Neuronal stem cell (in vitro differentiated cells): ENCODE data around the gene GRM8.

ENCODE experiments used
- DNase-seq: peaks from one replicate; pipeline ENCODE4 v3.0.0-alpha.2; 2013; ENCODE audit warnings: low spot score
- H2AFZ ChIP-seq: one replicate; pipeline ENCODE4 v1.6.1; 2013; ENCODE audit warnings: mild to moderate bottlenecking, low read length, inconsistent platforms
- H2AK5ac ChIP-seq: 2 replicates; pipeline ENCODE4 v1.6.1; 2013; ENCODE audit warnings: low read depth, mild to moderate bottlenecking, inconsistent platforms, low read length, moderate library complexity, mixed read lengths
- H2BK120ac ChIP-seq: 2 replicates; pipeline ENCODE4 v1.6.1; 2013; ENCODE audit warnings: low read depth, mild to moderate bottlenecking, inconsistent platforms, low read length, moderate library complexity, mixed read lengths
- H2BK12ac ChIP-seq: one replicate; pipeline ENCODE4 v1.6.1; 2013; ENCODE audit warnings: low read length, inconsistent platforms
- H2BK15ac ChIP-seq: 2 replicates; pipeline ENCODE4 v1.6.1; 2013; ENCODE audit warnings: mild to moderate bottlenecking, low read length, inconsistent platforms, mixed read lengths
- H2BK5ac ChIP-seq: one replicate; pipeline ENCODE4 v1.6.1; 2013; ENCODE audit warnings: inconsistent platforms, mild to moderate bottlenecking, low read length, moderate library complexity
- H3K14ac ChIP-seq: one replicate; pipeline ENCODE4 v1.6.1; 2013; ENCODE audit warnings: low read length, inconsistent platforms
- H3K18ac ChIP-seq: 2 replicates; pipeline ENCODE4 v1.6.1; 2013; ENCODE audit warnings: low read length, inconsistent platforms
- H3K23ac ChIP-seq: 2 replicates; pipeline ENCODE4 v1.6.1; 2013; ENCODE audit warnings: low read depth, mild to moderate bottlenecking, mixed read lengths, low read length, inconsistent platforms; ENCODE audit not compliant: poor library complexity
- H3K27ac ChIP-seq: replicated peaks from 3 replicates; pipeline ENCODE4 v1.5.1; 2013; ENCODE audit warnings: low read length, inconsistent platforms
- H3K27me3 ChIP-seq, 3 experiments: 2 replicates each; pipeline ENCODE4 v1.6.1; 2013; ENCODE audit warnings: low read length in 3 of 3, mild to moderate bottlenecking in 2 of 3, inconsistent platforms in 1 of 3, low read depth in 1 of 3, mixed read lengths in 1 of 3, moderate library complexity in 1 of 3; ENCODE audit not compliant: control insufficient read depth in 3 of 3, insufficient read depth in 3 of 3
- H3K36me3 ChIP-seq, 2 donors: replicated peaks in 1 of 2; 2 replicates each; pipeline ENCODE4 v1.6.1; 2013; ENCODE audit warnings: low read length in 2 of 2; ENCODE audit not compliant: control insufficient read depth in 2 of 2, insufficient read depth in 2 of 2
- H3K4ac ChIP-seq: 2 replicates; pipeline ENCODE4 v1.6.1; 2013; ENCODE audit warnings: inconsistent platforms, mild to moderate bottlenecking, low read length, moderate library complexity
- H3K4me1 ChIP-seq, 2 donors: 1 replicate in 1 of 2; 2 replicates in 1 of 2; pipeline ENCODE4 v1.6.1; 2013; ENCODE audit warnings: low read length in 2 of 2, low read depth in 1 of 2; ENCODE audit not compliant: control insufficient read depth in 2 of 2, insufficient read depth in 1 of 2
- H3K4me2 ChIP-seq: one replicate; pipeline ENCODE4 v1.6.1; 2013; ENCODE audit warnings: mild to moderate bottlenecking, low read length, inconsistent platforms; ENCODE audit not compliant: insufficient read depth, poor library complexity, severe bottlenecking
- H3K4me3 ChIP-seq, 2 donors: 2 replicates each; pipeline ENCODE4 v1.5.1; 2013; ENCODE audit warnings: low read length in 2 of 2, mild to moderate bottlenecking in 2 of 2, inconsistent platforms in 1 of 2, moderate library complexity in 1 of 2
- H3K79me1 ChIP-seq: one replicate; pipeline ENCODE4 v1.6.1; 2013; ENCODE audit warnings: low read depth, mild to moderate bottlenecking, inconsistent platforms, low read length, moderate library complexity
- H3K9ac ChIP-seq: one replicate; pipeline ENCODE4 v1.6.1; 2013; ENCODE audit warnings: mild to moderate bottlenecking, low read depth, low read length, inconsistent platforms; ENCODE audit not compliant: poor library complexity
- H3K9me3 ChIP-seq, 2 donors: replicated peaks in 1 of 2; 2 replicates each; pipeline versions ENCODE3 to v1.6.1; 2013; ENCODE audit warnings: low read length in 2 of 2, mild to moderate bottlenecking in 2 of 2, inconsistent platforms in 1 of 2, low read depth in 1 of 2, mixed read lengths in 1 of 2, moderate library complexity in 1 of 2; ENCODE audit not compliant: control insufficient read depth in 2 of 2, insufficient read depth in 1 of 2
- H4K8ac ChIP-seq: one replicate; pipeline ENCODE4 v1.6.1; 2013; ENCODE audit warnings: low read depth, mild to moderate bottlenecking, inconsistent platforms, low read length, moderate library complexity
- H4K91ac ChIP-seq: one replicate; pipeline ENCODE4 v1.6.1; 2013; ENCODE audit warnings: low read length, low read depth, mild to moderate bottlenecking, inconsistent platforms; ENCODE audit not compliant: poor library complexity
- whole genome bisulfite sequencing, 2 donors: extraction: QIAGEN DNeasy Blood & Tissue Kit; methylation state at CpG; one replicate each; pipeline ENCODE4 v1.1.7; 2013; ENCODE audit warnings: missing lambda C conversion rate in 2 of 2, mixed read lengths in 1 of 2; ENCODE audit not compliant: insufficient read length in 2 of 2, insufficient replicate concordance in 1 of 2; ENCODE audit errors: extremely low coverage in 2 of 2; 5-methylcytosine and 5-hydroxymethylcytosine counted together

GRM8 gene

GRCh38 chr7:126842451-126842850 is 410.3 kb downstream of the GRM8 start:
- WGBS, 2 donors: no CpG with 5 or more reads among the region's 1 CpG
- H3K27me3 ChIP-seq: no peaks in the 10 kb centered on the region
- H2BK5ac ChIP-seq: no peak overlapping the region
- no peak overlapping the region for H2BK12ac ChIP-seq
- no peak overlapping the region for H3K14ac ChIP-seq
- no peak overlapping the region for H3K27ac ChIP-seq
- H2AK5ac ChIP-seq: no peak overlapping the region
- H3K23ac ChIP-seq: no peak overlapping the region
- H4K91ac ChIP-seq: no peak overlapping the region
- H2BK120ac ChIP-seq: no peak overlapping the region
- H3K9ac ChIP-seq: no peak overlapping the region
- H3K4me2 ChIP-seq: no peak overlapping the region
- no peak overlapping the region for H3K4ac ChIP-seq
- no peaks in the 10 kb centered on the region for H3K36me3 ChIP-seq
- no peak overlapping the region for H2AFZ ChIP-seq
- no peaks in the 10 kb centered on the region for H3K79me1 ChIP-seq
- H3K9me3 ChIP-seq: no peaks in the 10 kb centered on the region
- H4K8ac ChIP-seq: no peak overlapping the region
- DNase-seq: no peak
- H3K4me3 ChIP-seq: no peak overlapping the region
- no peak overlapping the region for H2BK15ac ChIP-seq
- no peak overlapping the region for H3K18ac ChIP-seq
- H3K4me1 ChIP-seq: no peaks in the 10 kb centered on the region

- no peaks in the 10 kb centered on the region for H3K9me3 ChIP-seq
- no peaks in the 10 kb centered on the region for H3K4me1 ChIP-seq
- no peak overlapping the region for H3K4me3 ChIP-seq
- H2BK120ac ChIP-seq: no peak overlapping the region
- H3K4ac ChIP-seq: no peak overlapping the region
- no peak overlapping the region for H4K91ac ChIP-seq
- H3K27ac ChIP-seq: no peak overlapping the region
- no peak overlapping the region for H3K9ac ChIP-seq
- no peak overlapping the region for H2BK15ac ChIP-seq
- H2AK5ac ChIP-seq: no peak overlapping the region
- H2BK5ac ChIP-seq: no peak overlapping the region
- no peak overlapping the region for H3K14ac ChIP-seq
- H2BK12ac ChIP-seq: no peak overlapping the region
- no peaks in the 10 kb centered on the region for H3K36me3 ChIP-seq
- H3K27me3 ChIP-seq: no peaks in the 10 kb centered on the region
- DNase-seq: no peak
- no peaks in the 10 kb centered on the region for H3K79me1 ChIP-seq
- H3K18ac ChIP-seq: no peak overlapping the region
- no peak overlapping the region for H4K8ac ChIP-seq
- H3K23ac ChIP-seq: no peak overlapping the region
- H2AFZ ChIP-seq: no peak overlapping the region
- no peak overlapping the region for H3K4me2 ChIP-seq
Observed at GRCh38 chr7:126840869-126841268, 411.9 kb downstream of the GRM8 start.

DNA sequence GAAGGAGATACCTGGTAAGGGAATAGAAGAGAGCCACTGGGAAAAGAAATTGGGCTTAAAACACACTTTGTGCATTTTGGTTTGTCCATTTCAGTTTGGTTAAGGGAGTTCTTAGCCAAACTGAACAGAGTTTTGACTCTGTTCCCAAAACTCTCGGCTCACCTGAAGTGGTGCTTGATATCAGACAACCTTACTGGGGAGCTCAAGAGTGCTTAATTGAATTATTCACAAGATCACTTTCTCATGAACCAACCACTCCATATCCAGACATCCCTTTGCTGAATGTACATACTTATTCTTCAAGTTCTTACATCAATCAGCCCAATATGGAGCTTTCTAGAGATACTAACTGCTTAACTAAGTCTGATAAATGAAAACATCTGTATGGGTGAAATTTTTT is 413.1 kb downstream of the GRM8 start:
- Histone ChIP-seq H3K9me3 (no peaks in the 10 kb centered on the region), H3K27me3 (no peaks in the 10 kb centered on the region), H3K9ac (no peak overlapping the region), H3K27ac (no peak overlapping the region), H3K4ac (no peak overlapping the region), H4K8ac (no peak overlapping the region), H3K36me3 (no peaks in the 10 kb centered on the region), H2AFZ (no peak overlapping the region), H3K18ac (no peak overlapping the region), H3K14ac (no peak overlapping the region), H3K79me1 (no peaks in the 10 kb centered on the region), H3K4me1 (no peaks in the 10 kb centered on the region), H2BK15ac (no peak overlapping the region), H2BK12ac (no peak overlapping the region), H2AK5ac (no peak overlapping the region), H3K23ac (no peak overlapping the region), H2BK120ac (no peak overlapping the region), H3K4me2 (no peak overlapping the region), H2BK5ac (no peak overlapping the region), H4K91ac (no peak overlapping the region), H3K4me3 (no peak overlapping the region)
- DNase-seq: no peak
- WGBS, 2 donors: no CpG with 5 or more reads among the region's 1 CpG

DNA sequence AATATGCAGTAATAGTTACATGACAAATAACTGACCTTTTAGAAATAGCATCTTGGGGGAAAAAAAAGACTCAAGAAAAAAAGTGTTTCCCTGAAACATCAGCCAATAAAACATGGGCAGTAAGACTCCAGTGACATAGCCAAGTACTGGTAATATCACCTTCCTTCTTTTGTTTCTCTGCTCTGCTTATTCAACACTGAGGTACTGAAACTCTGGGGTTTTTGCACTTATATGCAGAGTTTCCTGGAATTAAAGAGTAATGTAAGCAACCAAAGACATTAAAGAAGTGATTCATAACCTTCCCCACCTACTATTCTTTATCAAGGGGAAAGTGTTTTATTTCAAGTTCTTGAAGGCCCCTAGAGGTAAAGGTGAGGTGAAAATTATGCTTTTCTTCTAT is 414.5 kb downstream of the GRM8 start:
- H2BK120ac ChIP-seq: no peak overlapping the region
- H3K79me1 ChIP-seq: no peaks in the 10 kb centered on the region
- H3K18ac ChIP-seq: no peak overlapping the region
- no peak overlapping the region for H4K91ac ChIP-seq
- no peak overlapping the region for H3K14ac ChIP-seq
- no peaks in the 10 kb centered on the region for H3K27me3 ChIP-seq
- H3K4me2 ChIP-seq: no peak overlapping the region
- H2AK5ac ChIP-seq: no peak overlapping the region
- H3K9me3 ChIP-seq: no peaks in the 10 kb centered on the region
- no peaks in the 10 kb centered on the region for H3K4me1 ChIP-seq
- no peak overlapping the region for H3K9ac ChIP-seq
- no peak overlapping the region for H4K8ac ChIP-seq
- no peak overlapping the region for H3K4ac ChIP-seq
- H2AFZ ChIP-seq: no peak overlapping the region
- H2BK12ac ChIP-seq: no peak overlapping the region
- DNase-seq: no peak
- no peak overlapping the region for H2BK5ac ChIP-seq
- no peaks in the 10 kb centered on the region for H3K36me3 ChIP-seq
- H3K23ac ChIP-seq: no peak overlapping the region
- H3K4me3 ChIP-seq: no peak overlapping the region
- H3K27ac ChIP-seq: no peak overlapping the region
- no peak overlapping the region for H2BK15ac ChIP-seq
